T-cell (primary cell): ENCODE results near the gene ANKRD36. TPM values are rescaled to one million over a fixed set of nuclear protein-coding genes. Genes with fewer than 3 reads are reported as not detected.
"Not testable (repeated sequence)": the region's sequence is repeated elsewhere in the genome, so short reads cannot be mapped to it uniquely, and the experiment has no call there.

Source experiments
- ATAC-seq, 4 experiments: fragments of 200-7000 bp in 3 of 4; fragments of 150-1000 bp in 1 of 4; cut with Tn5 transposase; replicated peaks in 1 of 4; 1 replicate in 3 of 4; 2 replicates in 1 of 4; pipeline ENCODE4 v1.10.0; 2021; ENCODE audit warnings: moderate library complexity in 3 of 4, mild to moderate bottlenecking in 2 of 4, moderate number of reproducible peaks in 1 of 4
- CTCF ChIA-PET, 2 donors: fragments of 300-600 bp; sonication (Branson Sonifier 250); formaldehyde crosslinking; loops; one replicate each; lab custom pipeline; 2022; ENCODE audit warnings: antibody characterized with exemption in 2 of 2; lab: Charles Lee
- POLR2A ChIA-PET, 2 donors: fragments of 300-600 bp; sonication (Branson Sonifier 250); formaldehyde crosslinking; loops; one replicate each; lab custom pipeline; 2022; ENCODE audit warnings: antibody characterized with exemption in 2 of 2; lab: Charles Lee
- DNase-seq, 35 experiments: peaks; one replicate each; pipeline versions ENCODE4 v3.0.0 to v3.0.0-alpha.2; 2013 to 2023
- H3K27ac ChIP-seq: one replicate; pipeline ENCODE4 v1.5.1; 2013; ENCODE audit warnings: low read length
- H3K27me3 ChIP-seq, 2 experiments: replicated peaks in 1 of 2; 1 replicate in 1 of 2; 2 replicates in 1 of 2; pipeline versions ENCODE4 v1.6.1 to v1.7.0; 2013; ENCODE audit warnings: low read length in 1 of 2, mixed read lengths in 1 of 2; ENCODE audit not compliant: control insufficient read depth in 2 of 2, insufficient read depth in 2 of 2; ENCODE audit errors: extremely low read depth in 1 of 2
- H3K36me3 ChIP-seq, 2 donors: 1 replicate in 1 of 2; 2 replicates in 1 of 2; pipeline versions ENCODE4 v1.6.1 to v1.7.0; 2013; ENCODE audit warnings: low read length in 1 of 2; ENCODE audit not compliant: control insufficient read depth in 2 of 2, insufficient read depth in 1 of 2; ENCODE audit errors: extremely low read depth in 1 of 2
- H3K4me1 ChIP-seq, 2 experiments: 1 replicate in 1 of 2; 2 replicates in 1 of 2; pipeline versions ENCODE4 v1.6.1 to v1.7.0; 2013; ENCODE audit warnings: low read length in 2 of 2, mixed read lengths in 1 of 2; ENCODE audit not compliant: insufficient read depth in 2 of 2, control insufficient read depth in 1 of 2; ENCODE audit errors: extremely low read depth in 1 of 2
- H3K4me3 ChIP-seq, 2 donors: 1 replicate in 1 of 2; 2 replicates in 1 of 2; pipeline versions ENCODE4 v1.5.1 to v1.7.0; 2013; ENCODE audit warnings: mild to moderate bottlenecking in 2 of 2, low read length in 1 of 2, moderate library complexity in 1 of 2; ENCODE audit not compliant: control insufficient read depth in 1 of 2; ENCODE audit errors: extremely low read depth in 1 of 2
- H3K9me3 ChIP-seq: 2 replicates; pipeline ENCODE4 v1.7.0; 2013
- H3K27ac Mint-ChIP-seq, 2 donors: one replicate each; pipeline ENCODE4 v1.8.0; 2020 to 2021; ENCODE audit warnings: mild to moderate bottlenecking in 2 of 2, mixed read lengths in 2 of 2
- H3K27me3 Mint-ChIP-seq, 2 donors: one replicate each; pipeline ENCODE4 v1.8.0; 2021 to 2022; ENCODE audit warnings: mixed read lengths in 2 of 2
- H3K36me3 Mint-ChIP-seq: one replicate; pipeline ENCODE4 v1.8.0; 2021; ENCODE audit warnings: mixed read lengths
- H3K4me1 Mint-ChIP-seq, 3 donors: one replicate each; pipeline ENCODE4 v1.8.0; 2020 to 2022; ENCODE audit warnings: mixed read lengths in 3 of 3, mild to moderate bottlenecking in 1 of 3
- H3K4me3 Mint-ChIP-seq, 3 donors: one replicate each; pipeline ENCODE4 v1.8.0; 2020 to 2022; ENCODE audit warnings: mild to moderate bottlenecking in 3 of 3, mixed read lengths in 3 of 3, moderate library complexity in 3 of 3
- H3K9me3 Mint-ChIP-seq, 3 donors: one replicate each; pipeline ENCODE4 v1.8.0; 2020 to 2022; ENCODE audit warnings: mixed read lengths in 3 of 3
- WGBS: methylation state at CpG from one replicate; pipeline ENCODE4 v1.1.5; 2013; ENCODE audit warnings: missing lambda C conversion rate; ENCODE audit not compliant: insufficient coverage; 5-methylcytosine and 5-hydroxymethylcytosine counted together
- total RNA-seq, 35 experiments: library from RNA in 6 of 35; stranded (reverse) in 6 of 35; fragments of 120-200 nt in 1 of 35; gene quantifications; one replicate each; pipeline versions ENCODE4 v1.2.1 to v1.2.4 and lab custom pipeline; 2013 to 2026

ANKRD36 gene
- total RNA-seq (10 to 100 TPM; 50.5 to 83.6 (median 57.1) TPM), total RNA-seq (lab: John Stamatoyannopoulos, UW) (28.7 to 193 (median 106) reads per million in 29 experiments)
- total RNA-seq (2013) = 53.5 TPM

- not testable (repeated sequence) for H3K36me3 Mint-ChIP-seq
- CTCF ChIA-PET = interaction anchor here in 1 of 2 donors (1.6 kb wide), 1 partner anchor 255 kb away, joined by 7 read pairs; the partner anchor contains the start of gene ANKRD39
- peak within 1 kb of the TSS; percentile 95 to 99 (median 99) for H3K4me3 Mint-ChIP-seq
These were observed at the start of gene ANKRD36 for GRCh38 chr2:97113050-97113881. Gene ANKRD36, plus strand, starts transcription at chr2:97113153. Its CDS starts 587 bp downstream, at chr2:97113740.

GRCh38 chr2:97066030-97066429, 46.9 kb upstream of the ANKRD36 start:
- WGBS = 100% methylated on average over 2 of the region's 5 CpGs
- POLR2A ChIA-PET, H3K27ac ChIP-seq, DNase-seq, H3K36me3 ChIP-seq, H3K4me1 Mint-ChIP-seq, H3K4me1 ChIP-seq, H3K36me3 Mint-ChIP-seq, H3K9me3 Mint-ChIP-seq, H3K9me3 ChIP-seq, H3K4me3 ChIP-seq, H3K4me3 Mint-ChIP-seq, H3K27ac Mint-ChIP-seq, ATAC-seq, CTCF ChIA-PET, H3K27me3 ChIP-seq: not testable (repeated sequence)
- H3K27me3 Mint-ChIP-seq = peaks cover 8 to 10% of the 10 kb centered on the region in 2 donors

More at GRCh38 chr2:97113050-97113881, at the start of gene ANKRD36:
- ATAC-seq = peak; percentile 84 to 96 (median 94)
- not testable (repeated sequence) for H3K4me1 Mint-ChIP-seq, H3K9me3 Mint-ChIP-seq, H3K4me1 ChIP-seq, H3K27me3 ChIP-seq, H3K36me3 ChIP-seq, H3K9me3 ChIP-seq
- Mint-ChIP-seq H3K27me3 (peaks cover 10 to 12% of the 10 kb centered on the region in 2 donors), H3K27ac (peak within 1 kb of the TSS; percentile 98 to 99)
- DNase-seq = peak; percentile 60 to 88 (median 76)
- Histone ChIP-seq H3K4me3 (peak within 1 kb of the TSS; percentile 58 to 66), H3K27ac (peak within 1 kb of the TSS; percentile 72)
- POLR2A ChIA-PET = interaction anchor here in 1 of 2 donors (0.6 kb wide), 1 partner anchor 1101 kb away, joined by 4 read pairs; no protein-coding TSS in a partner anchor
- 0% methylated on average over 34 of the region's 74 CpGs for WGBS

- H3K4me3 Mint-ChIP-seq = no peak overlapping the region
- no peaks in the 10 kb centered on the region for H3K9me3 Mint-ChIP-seq
- peaks cover 2 to 8% of the 10 kb centered on the region in 2 experiments for H3K27me3 ChIP-seq
- DNase-seq (no peak), ATAC-seq (no peak)
- no peak overlapping the region for H3K4me3 ChIP-seq
- H3K36me3 ChIP-seq = no peaks in the 10 kb centered on the region
- CTCF ChIA-PET = no interaction called here
- H3K36me3 Mint-ChIP-seq = no peaks in the 10 kb centered on the region
- no peaks in the 10 kb centered on the region for H3K9me3 ChIP-seq
- no peaks in the 10 kb centered on the region for H3K4me1 ChIP-seq
- no peaks in the 10 kb centered on the region for H3K4me1 Mint-ChIP-seq
- H3K27ac Mint-ChIP-seq = no peak overlapping the region
- no peak overlapping the region for H3K27ac ChIP-seq
- POLR2A ChIA-PET = no interaction called here
- peaks cover 8 to 10% of the 10 kb centered on the region in 2 donors for H3K27me3 Mint-ChIP-seq
- WGBS = 87% methylated on average over 4 of the region's 5 CpGs
These were observed 45.5 kb upstream of the ANKRD36 start for GRCh38 chr2:97067279-97068004.

GRCh38 chr2:97068074-97068473, 44.9 kb upstream of the ANKRD36 start:
- H3K4me1 ChIP-seq = no peaks in the 10 kb centered on the region
- no peak overlapping the region for H3K27ac ChIP-seq
- ChIA-PET CTCF (no interaction called here), POLR2A (no interaction called here)
- Mint-ChIP-seq H3K27ac (no peak overlapping the region), H3K4me3 (no peak overlapping the region), H3K36me3 (no peaks in the 10 kb centered on the region), H3K4me1 (no peaks in the 10 kb centered on the region), H3K27me3 (peaks cover 7 to 8% of the 10 kb centered on the region in 2 donors), H3K9me3 (no peaks in the 10 kb centered on the region)
- DNase-seq (no peak), ATAC-seq (no peak)
- no peak overlapping the region for H3K4me3 ChIP-seq
- no peaks in the 10 kb centered on the region for H3K36me3 ChIP-seq
- no peaks in the 10 kb centered on the region for H3K9me3 ChIP-seq
- WGBS = 82% methylated on average over 1 of the region's 1 CpG
- peaks cover 2 to 8% of the 10 kb centered on the region in 2 experiments for H3K27me3 ChIP-seq

- H3K4me1 ChIP-seq, H3K36me3 Mint-ChIP-seq, ATAC-seq, H3K4me3 Mint-ChIP-seq, H3K36me3 ChIP-seq, H3K27ac Mint-ChIP-seq, H3K9me3 ChIP-seq, H3K27me3 ChIP-seq, H3K9me3 Mint-ChIP-seq, H3K27ac ChIP-seq, CTCF ChIA-PET, H3K4me1 Mint-ChIP-seq, POLR2A ChIA-PET, H3K4me3 ChIP-seq, DNase-seq, H3K27me3 Mint-ChIP-seq: not testable (repeated sequence)
- 84% methylated on average over 2 of the region's 5 CpGs for WGBS
These were observed 44.2 kb upstream of the ANKRD36 start for GRCh38 chr2:97068722-97069121.

GRCh38 chr2:97070915-97071314, 42.0 kb upstream of the ANKRD36 start:
- H3K9me3 ChIP-seq, H3K36me3 Mint-ChIP-seq, ATAC-seq, H3K4me1 Mint-ChIP-seq, H3K27me3 ChIP-seq, H3K9me3 Mint-ChIP-seq, DNase-seq, H3K27ac Mint-ChIP-seq, H3K27ac ChIP-seq, H3K27me3 Mint-ChIP-seq, H3K4me3 ChIP-seq, POLR2A ChIA-PET, H3K4me1 ChIP-seq, H3K4me3 Mint-ChIP-seq, H3K36me3 ChIP-seq: not testable (repeated sequence)
- whole genome bisulfite sequencing = no CpG with 5 or more reads among the region's 3 CpGs
- CTCF ChIA-PET = interaction anchor here in 1 of 2 donors (0.5 kb wide), 1 partner anchor 70 kb away, joined by 3 read pairs; no protein-coding TSS in a partner anchor
